ENCODE measurements around the gene APOA1. TPM values are rescaled to one million over a fixed set of nuclear protein-coding genes. Genes with fewer than 3 reads are reported as not detected.

APOA1 gene
- total RNA-seq, 1 donor from 2014 or later = not detected

GRCh38 chr11:116823031-116823843 lies 14.2 kb downstream of the APOA1 start, which contains the start of gene APOA4:
TSS of gene APOA4 (minus strand) at chr11:116823304. CDS start at chr11:116823191, 113 bp downstream.
- no peaks in the 10 kb centered on the region for H3K36me3 ChIP-seq (ENCODE audit: control insufficient read depth, insufficient read depth, low read length)
- no peak for FAIRE-seq

GRCh38 chr11:116822575-116822974 lies 14.8 kb downstream of the APOA1 start:
- no peaks in the 10 kb centered on the region for H3K36me3 ChIP-seq (ENCODE audit: control insufficient read depth, insufficient read depth, low read length)
- TF ChIP-seq CTCF (IDR thresholded peaks at IDR 0.05; ENCODE audit: insufficient read depth, low read length, severe bottlenecking) = no peak
- H3K4me3 ChIP-seq (ENCODE audit: low read depth, low read length) = no peak overlapping the region
- DNase-seq (ENCODE audit: low read depth) (no peak), FAIRE-seq (no peak)
- no peaks in the 10 kb centered on the region for H3K27me3 ChIP-seq (ENCODE audit: control insufficient read depth, insufficient read depth, low read length)

More at GRCh38 chr11:116823031-116823843, 14.2 kb downstream of the APOA1 start, which contains the start of gene APOA4:
- TF ChIP-seq CTCF (IDR thresholded peaks at IDR 0.05; ENCODE audit: insufficient read depth, low read length, severe bottlenecking) = no peak
- no peak within 1 kb of the TSS for H3K4me3 ChIP-seq (ENCODE audit: low read depth, low read length)
- H3K27me3 ChIP-seq (ENCODE audit: control insufficient read depth, insufficient read depth, low read length) = no peaks in the 10 kb centered on the region
- no peak for DNase-seq (ENCODE audit: low read depth)

- no peak for TF ChIP-seq CTCF (IDR thresholded peaks at IDR 0.05; ENCODE audit: insufficient read depth, low read length, severe bottlenecking)
- Histone ChIP-seq H3K36me3 (ENCODE audit: control insufficient read depth, insufficient read depth, low read length) (no peaks in the 10 kb centered on the region), H3K4me3 (ENCODE audit: low read depth, low read length) (no peak overlapping the region), H3K27me3 (ENCODE audit: control insufficient read depth, insufficient read depth, low read length) (no peaks in the 10 kb centered on the region)
- FAIRE-seq = no peak
- DNase-seq (ENCODE audit: low read depth) = no peak
Measured at GRCh38 chr11:116821050-116821918, 16.1 kb downstream of the APOA1 start.

GRCh38 chr11:116819049-116819448 lies 18.4 kb downstream of the APOA1 start:
- no peak for DNase-seq (ENCODE audit: low read depth)
- Histone ChIP-seq H3K4me3 (ENCODE audit: low read depth, low read length) (no peak overlapping the region), H3K36me3 (ENCODE audit: control insufficient read depth, insufficient read depth, low read length) (no peaks in the 10 kb centered on the region), H3K27me3 (ENCODE audit: control insufficient read depth, insufficient read depth, low read length) (no peaks in the 10 kb centered on the region)
- no peak for TF ChIP-seq CTCF (IDR thresholded peaks at IDR 0.05; ENCODE audit: insufficient read depth, low read length, severe bottlenecking)
- FAIRE-seq = no peak

GRCh38 chr11:116814502-116814901 lies 22.9 kb downstream of the APOA1 start:
- FAIRE-seq (no peak), DNase-seq (ENCODE audit: low read depth) (no peak)
- H3K4me3 ChIP-seq (ENCODE audit: low read depth, low read length) = no peak overlapping the region
- no peaks in the 10 kb centered on the region for H3K36me3 ChIP-seq (ENCODE audit: control insufficient read depth, insufficient read depth, low read length)
- H3K27me3 ChIP-seq (ENCODE audit: control insufficient read depth, insufficient read depth, low read length) = no peaks in the 10 kb centered on the region
- no peak for TF ChIP-seq CTCF (IDR thresholded peaks at IDR 0.05; ENCODE audit: insufficient read depth, low read length, severe bottlenecking)

Data from bronchial epithelial cell (primary cell).